ENCODE data around the gene MME.
"Not testable (repeated sequence)": the region's sequence is repeated elsewhere in the genome, so short reads cannot be mapped to it uniquely, and the experiment has no call there.

The MME gene

GRCh38 chr3:155194973-155195957 lies 115.1 kb downstream of the MME start:
- DNase-seq, result no peak

GRCh38 chr3:155196131-155197021 lies 116.3 kb downstream of the MME start:
- no peak for DNase-seq

GRCh38 chr3:155197786-155198185 lies 117.7 kb downstream of the MME start:
- no peak for DNase-seq

DNA sequence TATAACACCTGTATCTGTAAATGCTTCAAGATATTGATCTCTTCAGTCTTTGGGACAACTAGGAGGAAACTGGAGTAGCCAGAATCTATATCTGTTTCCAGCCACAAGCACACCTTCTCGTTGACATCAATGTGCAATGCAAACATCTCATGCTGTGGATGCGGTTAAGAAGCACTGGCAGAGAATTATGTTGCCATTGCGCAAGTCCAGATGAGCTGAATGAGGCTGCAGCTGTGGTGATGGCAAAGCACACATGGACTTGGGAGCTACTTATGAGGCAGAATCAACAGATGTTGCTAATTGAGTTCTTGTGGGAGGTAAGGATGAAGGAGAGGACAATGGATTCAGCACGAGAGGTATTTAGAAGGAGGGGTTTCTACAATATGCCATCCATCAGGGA lies 122.5 kb downstream of the MME start:
- peak; percentile 16 for DNase-seq

DNA sequence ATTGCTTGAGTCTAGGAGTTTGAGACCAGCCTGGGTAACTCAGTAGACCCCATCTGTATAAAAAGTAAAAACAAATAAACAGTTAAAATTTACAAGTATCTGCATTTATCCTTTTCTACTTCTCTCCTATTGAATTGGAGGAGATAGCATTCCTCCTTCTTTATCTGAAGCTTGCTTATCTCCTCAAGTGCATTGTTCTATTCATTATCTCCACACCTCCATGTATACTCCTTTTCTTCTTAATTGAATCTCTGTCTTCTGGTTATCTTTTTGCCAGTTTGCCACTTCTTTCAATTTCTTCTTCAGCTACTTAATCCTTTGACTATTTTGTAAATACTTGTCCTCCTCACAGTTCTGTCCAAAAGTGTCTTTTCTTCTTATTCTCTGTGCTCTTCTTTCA lies 124.7 kb downstream of the MME start:
- no peak for DNase-seq

GRCh38 chr3:155208183-155208800 lies 128.2 kb downstream of the MME start:
- no peak for DNase-seq

DNA sequence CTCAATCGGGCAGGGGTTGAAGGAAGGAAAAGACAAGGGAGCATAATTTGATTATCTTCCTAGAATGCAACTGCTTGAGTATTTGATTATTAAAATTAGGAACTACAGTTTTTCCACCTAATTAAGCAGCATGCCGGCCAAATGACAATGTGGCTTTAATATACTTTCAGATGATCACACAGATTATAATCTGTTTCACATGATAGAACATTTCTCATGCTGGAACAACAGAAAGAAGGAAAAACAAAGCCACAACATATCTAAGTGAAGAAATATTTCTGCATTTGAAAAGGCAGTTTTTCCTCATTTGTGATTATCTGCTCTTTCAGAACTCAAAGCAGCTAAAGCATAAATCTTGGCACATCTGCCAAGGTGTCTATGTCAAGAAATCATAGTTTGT lies 130.6 kb downstream of the MME start:
- DNase-seq, result no peak

GRCh38 chr3:155211266-155211665 lies 131.1 kb downstream of the MME start:
- DNase-seq, result no peak

GRCh38 chr3:155211940-155212339 lies 131.8 kb downstream of the MME start:
- no peak for DNase-seq

DNA sequence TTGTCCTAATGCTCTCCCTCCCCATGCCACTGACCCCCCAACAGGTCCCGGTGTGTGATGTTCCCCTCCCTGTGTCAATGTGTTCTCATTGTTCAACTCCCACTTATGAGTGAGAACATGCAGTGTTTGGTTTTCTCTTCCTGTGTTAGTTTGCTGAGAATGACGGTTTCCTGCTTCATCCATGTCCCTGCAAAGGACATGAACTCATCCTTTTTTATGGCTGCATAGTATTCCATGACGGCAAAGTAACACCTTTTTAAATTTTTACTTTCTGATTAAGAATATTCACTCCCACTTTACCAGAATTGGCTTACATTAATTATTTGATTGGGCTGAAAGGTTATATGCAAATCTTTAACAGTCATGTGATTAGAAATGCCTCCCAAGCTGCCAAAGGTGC lies 135.9 kb downstream of the MME start:
- not testable (repeated sequence) for DNase-seq

GRCh38 chr3:155217591-155217990 lies 137.5 kb downstream of the MME start:
- no peak for DNase-seq

GRCh38 chr3:155218462-155218861 lies 138.3 kb downstream of the MME start:
- DNase-seq, result no peak

DNA sequence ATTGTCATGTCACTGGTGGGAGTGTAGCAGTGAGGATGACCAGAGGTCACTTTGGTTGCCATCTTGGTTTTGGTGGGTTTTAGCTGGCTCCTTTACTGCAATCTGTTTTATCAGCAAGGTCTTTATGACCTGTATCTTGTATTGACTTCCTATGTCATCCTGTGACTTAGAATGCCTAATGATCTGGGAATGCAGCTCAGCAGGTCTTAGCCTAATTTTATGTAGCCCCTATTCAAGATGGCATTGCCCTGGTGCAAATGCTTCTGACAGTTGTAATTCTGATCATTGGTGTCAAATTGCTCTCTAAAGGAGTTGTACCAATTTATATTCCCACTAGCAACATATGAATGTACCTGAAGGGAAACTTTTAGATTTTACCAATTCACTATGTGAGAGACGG lies 139.0 kb downstream of the MME start:
- no peak for DNase-seq

DNA sequence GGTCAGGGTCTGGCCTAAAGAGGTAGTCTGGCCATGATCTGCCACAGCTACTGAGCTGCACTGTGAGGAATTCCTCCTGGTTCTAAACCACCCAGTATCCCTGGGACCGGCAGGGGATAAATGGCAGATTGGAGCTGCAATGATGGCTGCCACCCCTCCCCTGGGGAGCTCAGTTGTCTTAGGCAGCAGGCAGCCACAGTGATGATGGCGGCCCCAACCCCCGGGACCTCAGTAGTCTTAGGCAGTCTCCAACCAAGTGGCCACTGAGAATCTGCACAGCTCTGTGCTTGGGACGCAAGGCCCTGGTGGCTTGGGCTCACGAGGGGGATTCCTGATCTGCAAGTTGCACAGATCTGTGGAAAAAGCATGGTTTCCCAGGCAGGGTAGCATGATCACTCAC lies 145.3 kb downstream of the MME start:
- DNase-seq, result no peak

GRCh38 chr3:155227141-155227540 lies 147.0 kb downstream of the MME start:
- DNase-seq, result no peak

DNA sequence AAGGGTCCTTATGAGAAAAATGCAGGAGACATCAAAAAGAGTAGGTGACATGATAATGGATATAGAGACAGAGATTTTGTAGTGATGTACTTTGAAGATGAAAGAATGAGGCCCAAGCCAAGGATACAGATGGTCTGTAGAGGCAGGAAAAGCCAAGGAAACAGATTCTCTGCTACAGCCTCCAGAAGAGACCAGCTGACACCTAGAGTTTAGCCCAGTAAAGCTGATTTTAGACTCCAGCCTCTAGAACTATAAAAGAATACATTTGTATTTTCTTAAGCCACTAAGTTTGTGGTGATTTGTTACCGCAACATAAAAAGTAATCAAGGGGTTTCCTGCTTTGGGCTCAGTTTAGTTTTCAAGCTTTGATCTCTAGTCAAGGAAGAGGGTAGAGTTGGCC lies 148.6 kb downstream of the MME start:
- no peak for DNase-seq

DNA sequence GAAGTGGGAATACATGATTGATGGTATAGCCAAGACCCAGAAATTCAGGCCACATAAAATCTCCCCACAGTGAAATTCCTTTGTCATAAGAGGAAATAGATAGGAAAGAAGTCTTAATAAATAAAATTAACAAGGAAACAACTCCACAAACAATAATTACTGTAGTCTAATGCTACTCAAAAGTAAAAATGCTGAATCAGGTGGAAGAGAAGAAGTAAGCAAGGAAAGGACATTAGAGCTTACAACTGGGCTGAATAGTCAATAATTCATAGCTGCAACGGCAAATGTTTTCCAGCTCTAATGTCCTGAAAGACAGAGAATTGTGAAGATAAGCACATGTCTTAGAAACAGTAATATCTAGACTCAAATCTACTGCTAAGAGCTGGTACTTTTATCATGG lies 149.0 kb downstream of the MME start:
- DNase-seq, result no peak

- no peak for DNase-seq
Measured at GRCh38 chr3:155230382-155230781, 150.3 kb downstream of the MME start.

- no peak for DNase-seq
Measured at GRCh38 chr3:155231792-155232191, 151.7 kb downstream of the MME start.

- DNase-seq, result peak; percentile 54
Measured at GRCh38 chr3:155232605-155233004, 152.5 kb downstream of the MME start.

- DNase-seq, result peak; percentile 22
Measured at GRCh38 chr3:155233213-155233612, 153.1 kb downstream of the MME start.

Measured in DMS53 (cell line).